NB4 (cell line): ENCODE data around the gene MAFG.

Source experiments
- CTCF ChIP-seq: IDR thresholded peaks from one replicate; pipeline ENCODE4 v1.5.1; 2012; ENCODE audit warnings: low read depth, low read length
- MAX ChIP-seq: IDR thresholded peaks from 2 replicates; pipeline ENCODE4 v1.6.1; 2011; ENCODE audit warnings: low read depth, low read length
- MYC ChIP-seq: IDR thresholded peaks from 2 replicates; pipeline ENCODE4 v1.6.1; 2011; ENCODE audit warnings: low read depth, low read length
- POLR2A ChIP-seq: IDR thresholded peaks from 2 replicates; pipeline ENCODE4 v1.6.1; 2011; ENCODE audit warnings: mild to moderate bottlenecking; ENCODE audit not compliant: insufficient read length; ENCODE audit errors: extremely low read depth

DNA sequence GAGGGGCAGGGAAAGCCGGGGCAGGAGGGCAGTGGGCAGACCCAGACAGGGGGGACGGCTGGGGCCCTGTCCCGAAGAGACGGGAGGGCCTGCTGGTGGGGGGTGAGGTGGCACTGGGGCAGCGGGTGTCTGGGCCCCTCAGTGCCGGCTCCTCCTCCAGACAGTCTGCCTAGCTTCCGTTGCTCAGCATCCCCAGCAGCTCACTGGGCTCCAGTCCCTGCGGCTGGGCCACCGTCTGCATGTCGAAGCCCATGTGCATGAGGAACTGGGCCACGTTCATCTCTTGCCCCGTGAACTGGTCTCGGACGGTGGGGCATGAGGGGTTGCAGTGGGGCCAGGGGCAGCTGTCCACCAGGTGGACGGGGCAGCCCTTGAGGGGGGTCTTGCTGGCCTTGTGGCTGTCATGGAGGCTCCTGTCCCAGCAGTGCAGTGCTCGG lies 25.3 kb upstream of the MAFG start:
- TF ChIP-seq POLR2A (no peak), CTCF (no peak), MYC (no peak), MAX (no peak)
